SU-DHL-6 (cell line): ENCODE measurements around the gene REEP3.
"Not testable (repeated sequence)": the region's sequence is repeated elsewhere in the genome, so short reads cannot be mapped to it uniquely, and the experiment has no call there.

Experiments
- H2AFZ ChIP-seq: fragments of 200-600 bp; sonication (generic); 2 replicates; pipeline ENCODE4 v1.6.1; 2014; ENCODE audit warnings: low read depth, mild to moderate bottlenecking, moderate library complexity, mixed read lengths, antibody characterized with exemption, low read length; ENCODE audit not compliant: severe bottlenecking
- H3F3A ChIP-seq: fragments of 200-600 bp; shearing (Covaris generic); 2 replicates; pipeline ENCODE4 v1.6.0; 2016; ENCODE audit warnings: antibody characterized with exemption, mild to moderate bottlenecking; ENCODE audit not compliant: insufficient read depth
- H3K27ac ChIP-seq: fragments of 200-600 bp; sonication (generic); 2 replicates; pipeline ENCODE4 v1.5.1; 2016; ENCODE audit warnings: low read depth, mild to moderate bottlenecking, low read length, moderate library complexity, mixed read lengths
- H3K27me3 ChIP-seq: fragments of 200-600 bp; sonication (generic), shearing (Covaris generic); 2 replicates; pipeline ENCODE4 v1.6.0; 2014; ENCODE audit warnings: mild to moderate bottlenecking, low read length
- H3K36me3 ChIP-seq: fragments of 200-600 bp; sonication (generic); 2 replicates; pipeline ENCODE4 v1.6.1; 2014; ENCODE audit warnings: mild to moderate bottlenecking, low read length, mixed read lengths
- H3K4me2 ChIP-seq: fragments of 300-600, 200-600 bp; shearing (Covaris generic), sonication (generic); 2 replicates; pipeline ENCODE4 v1.6.0; 2014; ENCODE audit warnings: low read length, low read depth, mild to moderate bottlenecking; ENCODE audit not compliant: poor library complexity, severe bottlenecking
- H3K4me3 ChIP-seq: fragments of 200-600 bp; sonication (generic); 2 replicates; pipeline ENCODE4 v1.5.1; 2014; ENCODE audit warnings: antibody characterized with exemption, low read length, mild to moderate bottlenecking, mixed read lengths; ENCODE audit not compliant: insufficient read depth, poor library complexity, severe bottlenecking
- H3K79me2 ChIP-seq: fragments of 200-600 bp; sonication (generic); 2 replicates; pipeline ENCODE4 v1.6.1; 2014; ENCODE audit warnings: mild to moderate bottlenecking, low read length, moderate library complexity; ENCODE audit not compliant: insufficient read depth
- H3K9ac ChIP-seq: fragments of 200-600 bp; sonication (generic); 2 replicates; pipeline ENCODE4 v1.7.0; 2014; ENCODE audit warnings: mild to moderate bottlenecking, low read length
- H3K9me2 ChIP-seq: fragments of 200-600 bp; sonication (generic); replicated peaks from 2 replicates; pipeline ENCODE4 v1.6.1; 2014; ENCODE audit warnings: low read length; ENCODE audit not compliant: insufficient read depth
- H3K9me3 ChIP-seq: fragments of 200-600 bp; sonication (generic); 2 replicates; pipeline ENCODE4 v1.6.1; 2014; ENCODE audit warnings: low read length, mixed read lengths; ENCODE audit not compliant: insufficient read depth
- H4K20me1 ChIP-seq: fragments of 200-600 bp; sonication (generic); 2 replicates; pipeline ENCODE4 v1.6.1; 2014; ENCODE audit warnings: low read depth, mild to moderate bottlenecking, antibody characterized with exemption, low read length, moderate library complexity, mixed read lengths
- CTCF ChIP-seq: fragments of 200-600 bp; sonication (generic); IDR thresholded peaks from one replicate; pipeline ENCODE4 v1.5.1; 2017; ENCODE audit warnings: antibody characterized with exemption, mild to moderate bottlenecking, low read length, moderate library complexity; ENCODE audit not compliant: insufficient read depth, poor library complexity, severe bottlenecking
- EZH2phosphoT487 ChIP-seq: fragments of 200-600 bp; sonication (generic), shearing (Covaris generic); conservative IDR thresholded peaks from 2 replicates; pipeline ENCODE4 v1.6.1; 2018; ENCODE audit warnings: mild to moderate bottlenecking, antibody characterized with exemption, low read length, moderate library complexity, mixed read lengths

Gene REEP3

GRCh38 chr10:63562391-63562790, 41.2 kb downstream of the REEP3 start:
- Histone ChIP-seq H3K9me3 (no peaks in the 10 kb centered on the region), H4K20me1 (peaks cover 2% of the 10 kb centered on the region; the same call in 1 of the 2 replicates), H2AFZ (no peak overlapping the region), H3K9ac (no peak overlapping the region), H3K4me2 (no peak overlapping the region), H3K79me2 (no peaks in the 10 kb centered on the region), H3K27ac (no peak overlapping the region), H3K4me3 (no peak overlapping the region), H3K9me2 (no peaks in the 10 kb centered on the region), H3K36me3 (peaks cover 6% of the 10 kb centered on the region; the same call in 1 of the 2 replicates), H3K27me3 (no peaks in the 10 kb centered on the region), H3F3A (no peaks in the 10 kb centered on the region)
- no peak for TF ChIP-seq CTCF
- TF ChIP-seq EZH2phosphoT487: no peak

GRCh38 chr10:63562857-63563256, 41.7 kb downstream of the REEP3 start:
- Histone ChIP-seq H3K79me2 (no peaks in the 10 kb centered on the region), H3K4me2 (no peak overlapping the region), H3K4me3 (no peak overlapping the region), H4K20me1 (peaks cover 2% of the 10 kb centered on the region; the same call in 1 of the 2 replicates), H3K27me3 (no peaks in the 10 kb centered on the region), H3K27ac (no peak overlapping the region), H3K9ac (no peak overlapping the region), H3K9me2 (no peaks in the 10 kb centered on the region), H2AFZ (no peak overlapping the region), H3F3A (no peaks in the 10 kb centered on the region), H3K36me3 (peaks cover 6% of the 10 kb centered on the region; the same call in 1 of the 2 replicates), H3K9me3 (no peaks in the 10 kb centered on the region)
- TF ChIP-seq CTCF: no peak
- TF ChIP-seq EZH2phosphoT487: no peak

GRCh38 chr10:63563623-63564022, 42.4 kb downstream of the REEP3 start:
- no peak overlapping the region for H3K4me3 ChIP-seq
- H3K9me3 ChIP-seq: no peaks in the 10 kb centered on the region
- no peak overlapping the region for H3K9ac ChIP-seq
- peaks cover 2% of the 10 kb centered on the region; the same call in 1 of the 2 replicates for H4K20me1 ChIP-seq
- peaks cover 6% of the 10 kb centered on the region; the same call in 1 of the 2 replicates for H3K36me3 ChIP-seq
- H3K4me2 ChIP-seq: no peak overlapping the region
- no peak overlapping the region for H3K27ac ChIP-seq
- no peaks in the 10 kb centered on the region for H3K79me2 ChIP-seq
- no peaks in the 10 kb centered on the region for H3F3A ChIP-seq
- H3K9me2 ChIP-seq: no peaks in the 10 kb centered on the region
- no peaks in the 10 kb centered on the region for H3K27me3 ChIP-seq
- H2AFZ ChIP-seq: no peak overlapping the region
- TF ChIP-seq CTCF (no peak), EZH2phosphoT487 (no peak)

GRCh38 chr10:63564731-63565130, 43.5 kb downstream of the REEP3 start:
- not testable (repeated sequence) for H3K27ac ChIP-seq

More at GRCh38 chr10:63564731-63565130, 43.5 kb downstream of the REEP3 start:
- H3K9ac ChIP-seq, H3K4me3 ChIP-seq, H3K9me3 ChIP-seq, H3K27me3 ChIP-seq, H3K4me2 ChIP-seq, H4K20me1 ChIP-seq, H3K79me2 ChIP-seq, H2AFZ ChIP-seq, H3F3A ChIP-seq, H3K9me2 ChIP-seq, H3K36me3 ChIP-seq: not testable (repeated sequence)
